Heart right ventricle (tissue), 16 donors: ENCODE data around the gene LRMDA. TPM values are rescaled to one million over a fixed set of nuclear protein-coding genes. Genes with fewer than 3 reads are reported as not detected.

Experiments used
- ATAC-seq, 8 donors: fragments of 200-7000 bp; cut with Tn5 transposase; one replicate each; pipeline ENCODE4 v1.9.1; 2020; ENCODE audit warnings: mild to moderate bottlenecking in 8 of 8, moderate library complexity in 8 of 8, moderate number of reproducible peaks in 1 of 8
- DNase-seq, 2 donors: peaks; one replicate each; pipeline ENCODE4 v3.0.0-alpha.2; 2020
- H3K27ac ChIP-seq, 10 donors: fragments of 200-600 bp; sonication (generic) in 2 of 10; one replicate each; pipeline versions ENCODE4 v1.5.0 to v1.8.0; 2020 to 2022; ENCODE audit warnings: mild to moderate bottlenecking in 3 of 10
- H3K27me3 ChIP-seq, 7 donors: fragments of 200-600 bp; one replicate each; pipeline ENCODE4 v1.8.0; 2021 to 2022; ENCODE audit warnings: mild to moderate bottlenecking in 2 of 7
- H3K36me3 ChIP-seq, 9 donors: fragments of 200-600 bp; sonication (generic) in 1 of 9; one replicate each; pipeline versions ENCODE4 v1.5.0 to v1.8.0; 2020 to 2022; ENCODE audit warnings: mild to moderate bottlenecking in 2 of 9
- H3K4me1 ChIP-seq, 9 donors: fragments of 200-600 bp; sonication (generic) in 1 of 9; one replicate each; pipeline versions ENCODE4 v1.5.0 to v1.8.0; 2020 to 2022; ENCODE audit warnings: mild to moderate bottlenecking in 4 of 9
- H3K4me3 ChIP-seq, 10 donors: fragments of 200-600 bp; sonication (generic) in 2 of 10; one replicate each; pipeline versions ENCODE4 v1.5.0 to v1.8.0; 2020 to 2022; ENCODE audit warnings: mild to moderate bottlenecking in 7 of 10, moderate library complexity in 2 of 10
- H3K9me3 ChIP-seq, 11 donors: fragments of 200-600 bp in 10 of 11; sonication (generic) in 2 of 11; one replicate each; pipeline versions ENCODE4 v1.5.0 to v1.8.0; 2013 to 2022; ENCODE audit warnings: mild to moderate bottlenecking in 2 of 11, control low read depth in 1 of 11, moderate library complexity in 1 of 11
- CTCF ChIP-seq, 9 donors: fragments of 200-600 bp; sonication (generic) in 2 of 9; IDR thresholded peaks; one replicate each; pipeline versions ENCODE4 v1.5.0 to v1.8.0; 2021 to 2022; ENCODE audit warnings: antibody characterized with exemption in 9 of 9, mild to moderate bottlenecking in 5 of 9, moderate library complexity in 1 of 9
- WGBS, 2 donors: extraction: QIAGEN DNeasy Blood & Tissue Kit; methylation state at CpG; one replicate each; pipeline ENCODE4 v1.1.7; 2013; ENCODE audit warnings: inconsistent platforms in 1 of 2; 5-methylcytosine and 5-hydroxymethylcytosine counted together
- intact Hi-C, 10 donors: fragments of 100-400 bp; cut with DNase I; formaldehyde crosslinking; loops; one replicate each; pipeline versions ENCODE4 v1.11.1 to v1.14.2; 2022
- polyA plus RNA-seq, 2 donors: library from polyadenylated mRNA; stranded (reverse); fragments of 200-250 nt; gene quantifications; one replicate each; pipeline ENCODE4 v1.2.3, GENCODE V29; 2013
- total RNA-seq, 10 donors: library from RNA; stranded (reverse); fragmentation: NEBNext Ultra II Directional in 3 of 10; extraction: Animal tissue kit (Norgen Biotek cat#: 25700) in 3 of 10; gene quantifications; one replicate each; pipeline versions ENCODE4 v1.2.1 to v1.2.4, GENCODE V29; 2021 to 2023
- donor health status: Arrhythmogenic right ventricular cardiomyopathy.
- donor health status: ischemic (EF 13 %, LVEDD 7.1; RV severe dilation, severe dysfunction).
- donor health status: healthy with polysubstance abuse.
- donor health status: DM: no; HTN: yes; CAD: no.
- donor health status: DM: no; HTN: no; CAD: no.
- donor health status: ischemic (EF 25% LVEDD 6.9; RV normal size, moderate dysfunction).
- donor health status: ischemic (EF 25% LVEDD 5.7; RV mildly dilated, moderate dysfunction).
- donor health status: healthy.
- donor health status: DM: yes; HTN: yes; CAD: no.
- donor health status: Ischemic cardiomyopathy.
- donor health status: ischemic (EF 35%, LVEDD 5.7; RV mildly dilated, moderate dysfunction).
- donor health status: nonischemic (EF 11% LVEDD 7.7; RV severe dilation, severe dysfunction).
- donor health status: DM: yes; HTN: yes; CAD: no.
- donor health status: PGD.
- donor health status: ischemic (EF 29% LVEDD 5.4; RV normal size, mild dysfunction).
- donor health status: nonischemic (EF 23%, LVEDD 6.1; RV moderate dilation, normal function).

The LRMDA gene
- total and polyA plus RNA-seq, 12 donors: 4.0 to 59.8 (median 12.7) TPM

- DNase-seq (no peak), ATAC-seq (no peak)
- Histone ChIP-seq H3K4me1 (peaks cover 0 to 9% (median 0%) of the 10 kb centered on the region in 9 donors), H3K36me3 (peaks cover 0 to 5% (median 0%) of the 10 kb centered on the region in 9 donors), H3K9me3 (peaks cover 0 to 28% (median 17%) of the 10 kb centered on the region in 11 donors), H3K4me3 (no peak overlapping the region), H3K27ac (no peak overlapping the region), H3K27me3 (no peaks in the 10 kb centered on the region)
- 49 to 58% methylated on average over 1 of the region's 1 CpG for WGBS, 2 donors
- intact Hi-C loops: no loop called here
- no peak for TF ChIP-seq CTCF (IDR thresholded peaks at IDR 0.05)
These were observed 847.5 kb downstream of the LRMDA start for GRCh38 chr10:76278811-76279460.

- ATAC-seq: no peak
- no peaks in the 10 kb centered on the region for H3K27me3 ChIP-seq
- no peak overlapping the region for H3K4me3 ChIP-seq
- no peak for TF ChIP-seq CTCF (IDR thresholded peaks at IDR 0.05)
- no peaks in the 10 kb centered on the region for H3K36me3 ChIP-seq
- H3K4me1 ChIP-seq: peaks cover 0 to 9% (median 0%) of the 10 kb centered on the region in 9 donors
- H3K27ac ChIP-seq: no peak overlapping the region
- intact Hi-C loops: no loop called here
- no peak for DNase-seq
- peaks cover 0 to under 1% (median 0%) of the 10 kb centered on the region in 11 donors for H3K9me3 ChIP-seq
These were observed 850.2 kb downstream of the LRMDA start for GRCh38 chr10:76281659-76282058.

GRCh38 chr10:76282061-76283025 lies 850.9 kb downstream of the LRMDA start:
- intact Hi-C loops: no loop called here
- Histone ChIP-seq H3K9me3 (no peaks in the 10 kb centered on the region), H3K4me3 (no peak overlapping the region), H3K4me1 (peaks cover 0 to 9% (median 0%) of the 10 kb centered on the region in 9 donors), H3K27ac (no peak overlapping the region), H3K27me3 (no peaks in the 10 kb centered on the region), H3K36me3 (no peaks in the 10 kb centered on the region)
- no peak for ATAC-seq
- TF ChIP-seq CTCF (IDR thresholded peaks at IDR 0.05): no peak
- DNase-seq: no peak
- WGBS, 2 donors: 71 to 72% methylated on average over 13 of the region's 13 CpGs

- no peak for TF ChIP-seq CTCF (IDR thresholded peaks at IDR 0.05)
- peaks cover 0 to 4% (median 0%) of the 10 kb centered on the region in 9 donors for H3K4me1 ChIP-seq
- no peaks in the 10 kb centered on the region for H3K36me3 ChIP-seq
- H3K9me3 ChIP-seq: no peaks in the 10 kb centered on the region
- H3K27ac ChIP-seq: no peak overlapping the region
- intact Hi-C loops: no loop called here
- H3K27me3 ChIP-seq: no peaks in the 10 kb centered on the region
- WGBS, 2 donors: 97 to 100% methylated on average over 2 of the region's 2 CpGs
- H3K4me3 ChIP-seq: no peak overlapping the region
- DNase-seq: no peak
- no peak for ATAC-seq
These were observed 852.9 kb downstream of the LRMDA start for GRCh38 chr10:76284351-76284750.
